ENCODE data around the gene ARSJ. TPM values are rescaled to one million over a fixed set of nuclear protein-coding genes. Genes with fewer than 3 reads are reported as not detected.

ARSJ gene
- total RNA-seq, 6 donors from 2014 or later = 5.4 to 29.3 (median 14.8) TPM

- Histone ChIP-seq H3K4me1 (no peaks in the 10 kb centered on the region), H3K27ac (no peak overlapping the region), H3K36me3 (no peaks in the 10 kb centered on the region), H3K9me3 (no peaks in the 10 kb centered on the region), H3K4me3 (no peak overlapping the region), H3K27me3 (no peaks in the 10 kb centered on the region)
- DNase-seq = no peak
- peak in 1 of 2 donors; percentile 36 for ATAC-seq (ENCODE audit: low FRiP score in 2 of 2)
- TF ChIP-seq CTCF (IDR thresholded peaks at IDR 0.05) (no peak), POLR2AphosphoS5 (IDR thresholded peaks at IDR 0.05) (no peak)
- WGBS, 2 donors = 83 to 85% methylated on average over 1 of the region's 1 CpG
Measured at GRCh38 chr4:113998531-113998930, 19.1 kb upstream of the ARSJ start.

- Histone ChIP-seq H3K4me1 (no peaks in the 10 kb centered on the region), H3K36me3 (no peaks in the 10 kb centered on the region), H3K27me3 (no peaks in the 10 kb centered on the region), H3K9me3 (no peaks in the 10 kb centered on the region), H3K4me3 (no peak overlapping the region), H3K27ac (no peak overlapping the region)
- DNase-seq (no peak), ATAC-seq (ENCODE audit: low FRiP score in 2 of 2) (no peak)
- TF ChIP-seq POLR2AphosphoS5 (IDR thresholded peaks at IDR 0.05) = no peak
- no peak for TF ChIP-seq CTCF (IDR thresholded peaks at IDR 0.05)
- TF ChIP-seq POLR2A (IDR thresholded peaks at IDR 0.05) = no peak
- no peak for TF ChIP-seq EP300 (IDR thresholded peaks at IDR 0.05)
- WGBS, 2 donors = 81 to 94% methylated on average over 5 of the region's 5 CpGs
Measured at GRCh38 chr4:113998079-113998478, 18.6 kb upstream of the ARSJ start.

GRCh38 chr4:113997206-113997605 lies 17.8 kb upstream of the ARSJ start:
- TF ChIP-seq POLR2AphosphoS5 (IDR thresholded peaks at IDR 0.05) = no peak
- TF ChIP-seq POLR2A (IDR thresholded peaks at IDR 0.05) = no peak
- no peak for TF ChIP-seq CTCF (IDR thresholded peaks at IDR 0.05)
- TF ChIP-seq EP300 (IDR thresholded peaks at IDR 0.05) = no peak
- H3K36me3 ChIP-seq = no peaks in the 10 kb centered on the region
- DNase-seq (no peak), ATAC-seq (ENCODE audit: low FRiP score in 2 of 2) (no peak)
- 94 to 95% methylated on average over 1 of the region's 1 CpG for WGBS, 2 donors
- no peaks in the 10 kb centered on the region for H3K9me3 ChIP-seq
- H3K27ac ChIP-seq = no peak overlapping the region
- H3K27me3 ChIP-seq = no peaks in the 10 kb centered on the region
- H3K4me3 ChIP-seq = no peak overlapping the region
- H3K4me1 ChIP-seq = no peaks in the 10 kb centered on the region

GRCh38 chr4:113996599-113997177 lies 17.2 kb upstream of the ARSJ start:
- peak in 1 of 2 donors; percentile 34 for ATAC-seq (ENCODE audit: low FRiP score in 2 of 2)
- H3K4me1 ChIP-seq = no peaks in the 10 kb centered on the region
- 73 to 82% methylated on average over 3 to 4 of the region's 4 CpGs for WGBS, 2 donors

More at GRCh38 chr4:113996599-113997177, 17.2 kb upstream of the ARSJ start:
- Histone ChIP-seq H3K4me3 (no peak overlapping the region), H3K36me3 (no peaks in the 10 kb centered on the region), H3K27ac (no peak overlapping the region), H3K27me3 (no peaks in the 10 kb centered on the region), H3K9me3 (no peaks in the 10 kb centered on the region)
- TF ChIP-seq CTCF (IDR thresholded peaks at IDR 0.05) (no peak), EP300 (IDR thresholded peaks at IDR 0.05) (no peak), POLR2AphosphoS5 (IDR thresholded peaks at IDR 0.05) (no peak)
- no peak for DNase-seq
